Endothelial cell of umbilical vein (primary cell): Measurements from ENCODE around the gene NPHS1. TPM values are rescaled to one million over a fixed set of nuclear protein-coding genes. Genes with fewer than 3 reads are reported as not detected.

Experiments used
- BruUV-seq: library from RNA; stranded (reverse); fragments of 400-500 nt; replicated peaks from 2 replicates; lab custom pipeline; 2021; lab: Mats Ljungman, UMichigan
- CTCF ChIA-PET: fragments of 300-600, 350-600 bp; sonication (Branson Sonifier 250); formaldehyde crosslinking; loops from one replicate; lab custom pipeline; 2021; ENCODE audit warnings: antibody characterized with exemption, inconsistent platforms; lab: Charles Lee
- POLR2A ChIA-PET: fragments of 300-600, 350-600 bp; sonication (Branson Sonifier 250); formaldehyde crosslinking; loops from one replicate; lab custom pipeline; 2021; ENCODE audit warnings: antibody characterized with exemption, inconsistent platforms; lab: Charles Lee
- DNase-seq: peaks from one replicate; pipeline ENCODE4 v3.0.0-alpha.2; 2011; ENCODE audit warnings: low read depth, low spot score
- FAIRE-seq: peaks from 2 replicates; lab custom pipeline; 2011; peaks lifted over from hg19 to GRCh38; lab: Jason Lieb, UNC
- H2AFZ ChIP-seq: 2 replicates; pipeline ENCODE4 v1.6.0; 2012; ENCODE audit warnings: low read depth, low read length, control low read depth, inconsistent platforms
- H3K27ac ChIP-seq: 2 replicates; pipeline ENCODE4 v1.5.1; 2011; ENCODE audit warnings: low read depth, mild to moderate bottlenecking, control low read depth, low read length, moderate library complexity; ENCODE audit not compliant: insufficient read depth
- H3K27me3 ChIP-seq, 2 experiments: 2 replicates each; pipeline versions ENCODE4 v1.6.0 to v1.6.1; 2011; ENCODE audit warnings: low read length in 2 of 2, mixed read lengths in 1 of 2; ENCODE audit not compliant: control insufficient read depth in 2 of 2, insufficient read depth in 2 of 2
- H3K36me3 ChIP-seq, 2 experiments: 2 replicates in 1 of 2; 3 replicates in 1 of 2; pipeline ENCODE4 v1.5.1; 2011; ENCODE audit warnings: low read length in 2 of 2, mild to moderate bottlenecking in 1 of 2, moderate library complexity in 1 of 2; ENCODE audit not compliant: control insufficient read depth in 2 of 2, insufficient read depth in 2 of 2; ENCODE audit errors: extremely low read depth in 1 of 2
- H3K4me1 ChIP-seq: 3 replicates; pipeline ENCODE4 v1.5.1; 2011; ENCODE audit warnings: mild to moderate bottlenecking, low read length; ENCODE audit not compliant: control insufficient read depth, insufficient read depth; ENCODE audit errors: extremely low read depth
- H3K4me2 ChIP-seq: 2 replicates; pipeline ENCODE4 v1.6.1; 2011; ENCODE audit warnings: low read length, control low read depth, mixed read lengths; ENCODE audit not compliant: insufficient read depth
- H3K4me3 ChIP-seq, 3 experiments: fragments of 200-600 bp in 1 of 3; sonication (generic), shearing (Covaris generic) in 1 of 3; replicated peaks in 1 of 3; 2 replicates each; pipeline ENCODE4 v1.5.1; 2011 to 2016; ENCODE audit warnings: control low read depth in 3 of 3, low read length in 3 of 3, mild to moderate bottlenecking in 2 of 3, inconsistent platforms in 1 of 3, low read depth in 1 of 3, moderate library complexity in 1 of 3; ENCODE audit not compliant: insufficient read depth in 1 of 3
- H3K79me2 ChIP-seq: 2 replicates; pipeline ENCODE4 v1.6.0; 2012; ENCODE audit warnings: low read length, inconsistent platforms; ENCODE audit not compliant: control insufficient read depth, insufficient read depth
- H3K9ac ChIP-seq: replicated peaks from 2 replicates; pipeline ENCODE3; 2011; ENCODE audit warnings: low read length, control low read depth; ENCODE audit not compliant: insufficient read depth; ENCODE audit errors: extremely low read depth
- H3K9me1 ChIP-seq: replicated peaks from 3 replicates; pipeline ENCODE4 v1.6.0; 2011; ENCODE audit warnings: mild to moderate bottlenecking, low read length; ENCODE audit not compliant: control insufficient read depth, insufficient read depth; ENCODE audit errors: extremely low read depth
- H3K9me3 ChIP-seq: replicated peaks from 2 replicates; pipeline ENCODE4 v1.5.1; 2012; ENCODE audit warnings: low read length, inconsistent platforms; ENCODE audit not compliant: control insufficient read depth, insufficient read depth
- H4K20me1 ChIP-seq: replicated peaks from 2 replicates; pipeline ENCODE3; 2011; ENCODE audit warnings: mild to moderate bottlenecking, low read length; ENCODE audit not compliant: control insufficient read depth, insufficient read depth; ENCODE audit errors: extremely low read depth
- CTCF ChIP-seq, 2 donors: IDR thresholded peaks; 1 replicate in 1 of 2; 2 replicates in 1 of 2; pipeline ENCODE4 v1.5.1; 2011; ENCODE audit warnings: low read length in 2 of 2, mild to moderate bottlenecking in 2 of 2, moderate library complexity in 2 of 2, control low read depth in 1 of 2, inconsistent platforms in 1 of 2, low read depth in 1 of 2; ENCODE audit not compliant: insufficient read depth in 1 of 2; ENCODE audit errors: extremely low read depth in 1 of 2
- EZH2 ChIP-seq: IDR thresholded peaks from 2 replicates; pipeline ENCODE4 v1.6.1; 2012; ENCODE audit warnings: borderline replicate concordance, low read depth, mild to moderate bottlenecking, moderate library complexity, low read length, inconsistent platforms; ENCODE audit not compliant: severe bottlenecking
- FOS ChIP-seq: IDR thresholded peaks from 2 replicates; pipeline ENCODE4 v1.6.1; 2011; ENCODE audit warnings: mild to moderate bottlenecking, low read length, moderate library complexity, borderline replicate concordance; ENCODE audit not compliant: insufficient read depth
- GATA2 ChIP-seq: IDR thresholded peaks from 2 replicates; pipeline ENCODE4 v1.7.0; 2011; ENCODE audit warnings: low read depth, mild to moderate bottlenecking, moderate library complexity, mixed read lengths, low read length; ENCODE audit not compliant: insufficient read length, insufficient read depth
- JUN ChIP-seq: IDR thresholded peaks from 2 replicates; pipeline ENCODE4 v1.6.1; 2011; ENCODE audit warnings: borderline replicate concordance, low read depth; ENCODE audit not compliant: insufficient read length, insufficient read depth
- MAX ChIP-seq: IDR thresholded peaks from 2 replicates; pipeline ENCODE4 v1.6.1; 2011; ENCODE audit not compliant: insufficient read depth, insufficient read length
- MYC ChIP-seq: IDR thresholded peaks from one replicate; pipeline ENCODE4 v1.6.1; 2011; ENCODE audit warnings: mild to moderate bottlenecking, low read depth, low read length
- POLR2A ChIP-seq: IDR thresholded peaks from 2 replicates; pipeline ENCODE4 v1.6.1; 2012; ENCODE audit warnings: low read depth, mild to moderate bottlenecking, control low read depth, low read length
- POLR2AphosphoS5 ChIP-seq: IDR thresholded peaks from 2 replicates; pipeline ENCODE4 v1.6.1; 2012; ENCODE audit warnings: low read depth, mild to moderate bottlenecking, control low read depth, low read length, moderate library complexity; ENCODE audit not compliant: insufficient read depth
- dilution Hi-C: fragments of 300-500 bp; cut with MboI; formaldehyde crosslinking; loops from one replicate; pipeline ENCODE4 v1.15.0; 2019; ENCODE audit warnings: low sequenced_read_pairs; ENCODE audit not compliant: extremely low pct_ligation_motif_present
- intact Hi-C: fragments of 100-400 bp; cut with micrococcal nuclease; formaldehyde crosslinking; loops from one replicate; pipeline ENCODE4 v1.10.0; 2022
- polyA plus RNA-seq, 4 experiments: library from polyadenylated mRNA; depleted of rRNA in 3 of 4; stranded (reverse) in 3 of 4; unstranded in 1 of 4; fragments of >200 nt; gene quantifications; 2 replicates each; pipeline versions ENCODE4 v1.2.1 to v1.2.3, GENCODE V29; 2011 to 2012; ENCODE audit warnings: missing spikeins in 1 of 4
- total RNA-seq: library from RNA; stranded (reverse); gene quantifications from 2 replicates; pipeline ENCODE4 v1.2.3, GENCODE V29; 2021

NPHS1 gene
- total and polyA plus RNA-seq, 2 donors (not counting 3 experiments of a cell fraction or from before 2014, with no cell fraction given), result not detected

- Histone ChIP-seq H4K20me1 (no peaks in the 10 kb centered on the region), H3K4me3 (no peak overlapping the region), H3K9ac (no peak overlapping the region), H3K9me3 (no peaks in the 10 kb centered on the region), H3K4me2 (no peak overlapping the region), H3K79me2 (no peaks in the 10 kb centered on the region), H3K4me1 (no peaks in the 10 kb centered on the region), H2AFZ (no peak overlapping the region), H3K9me1 (no peaks in the 10 kb centered on the region), H3K36me3 (no peaks in the 10 kb centered on the region), H3K27ac (no peak overlapping the region), H3K27me3 (no peaks in the 10 kb centered on the region)
- ChIA-PET CTCF (interaction anchor here (1.2 kb wide), 2 partner anchors 10 to 52 kb away, joined by 4 to 10 read pairs; no protein-coding TSS in a partner anchor), POLR2A (no interaction called here)
- dilution Hi-C loops, result no loop called here
- BruUV-seq, result no TSS peak
- FAIRE-seq (no peak), DNase-seq (no peak)
- intact Hi-C loops, result no loop called here
- TF ChIP-seq MAX, result no peak
- TF ChIP-seq MYC, result no peak
- no peak for TF ChIP-seq POLR2AphosphoS5
- no peak for TF ChIP-seq GATA2
Measured at GRCh38 chr19:35879068-35879467, 26.8 kb upstream of the NPHS1 start.

- no peaks in the 10 kb centered on the region for H3K27me3 ChIP-seq
- DNase-seq (no peak), FAIRE-seq (no peak)
- no peak overlapping the region for H3K4me2 ChIP-seq
- no TSS peak for BruUV-seq
- POLR2A ChIA-PET, result interaction anchor here (0.7 kb wide), 1 partner anchor 9 kb away, joined by 4 read pairs; no protein-coding TSS in a partner anchor
- no peaks in the 10 kb centered on the region for H3K9me3 ChIP-seq
- dilution Hi-C loops, result no loop called here
- CTCF ChIA-PET, result no interaction called here
- H3K4me1 ChIP-seq, result no peaks in the 10 kb centered on the region
- H2AFZ ChIP-seq, result no peak overlapping the region
- H3K36me3 ChIP-seq, result no peaks in the 10 kb centered on the region
- no peak overlapping the region for H3K4me3 ChIP-seq
- H3K9me1 ChIP-seq, result no peaks in the 10 kb centered on the region
- no peaks in the 10 kb centered on the region for H3K79me2 ChIP-seq
- no peaks in the 10 kb centered on the region for H4K20me1 ChIP-seq
- intact Hi-C loops, result no loop called here
- TF ChIP-seq EZH2 (no peak), FOS (no peak), MAX (no peak), POLR2A (no peak), GATA2 (no peak), MYC (no peak), POLR2AphosphoS5 (no peak), JUN (no peak), CTCF (IDR thresholded peaks at IDR 0.05; ENCODE audit: extremely low read depth in 1 of 2, insufficient read depth in 1 of 2, low read depth in 1 of 2, low read length in 2 of 2) (no peak)
- no peak overlapping the region for H3K27ac ChIP-seq
- no peak overlapping the region for H3K9ac ChIP-seq
Measured at GRCh38 chr19:35874392-35874930, 22.2 kb upstream of the NPHS1 start.
